Heart left ventricle (tissue), 13 donors: Measurements from ENCODE around the gene CHERP.

Experiments used
- CTCF ChIP-seq, 12 donors: fragments of 200-600 bp; sonication (generic) in 4 of 12; IDR thresholded peaks; one replicate each; pipeline versions ENCODE4 v1.5.0 to v1.8.0; 2018 to 2022; ENCODE audit warnings: antibody characterized with exemption in 12 of 12, mild to moderate bottlenecking in 5 of 12
- POLR2A ChIP-seq, 2 donors: fragments of 450-650 bp; IDR thresholded peaks; one replicate each; pipeline ENCODE4 v1.6.1; 2017; ENCODE audit warnings: antibody characterized with exemption in 2 of 2, mild to moderate bottlenecking in 2 of 2, moderate library complexity in 2 of 2
- donor health status: ischemic (EF 13 %, LVEDD 7.1; RV severe dilation, severe dysfunction).
- donor health status: DM: no; HTN: yes; CAD: no.
- donor health status: DM: no; HTN: no; CAD: no.
- donor health status: ischemic (EF 25% LVEDD 6.9; RV normal size, moderate dysfunction).
- donor health status: ischemic (EF 25% LVEDD 5.7; RV mildly dilated, moderate dysfunction).
- donor health status: ischemic (EF 35%, LVEDD 5.7; RV mildly dilated, moderate dysfunction).
- donor health status: nonischemic (EF 11% LVEDD 7.7; RV severe dilation, severe dysfunction).
- donor health status: DM: yes; HTN: yes; CAD: no.
- donor health status: PGD.
- donor health status: ischemic (EF 29% LVEDD 5.4; RV normal size, mild dysfunction).
- donor health status: nonischemic (EF 23%, LVEDD 6.1; RV moderate dilation, normal function).

DNA sequence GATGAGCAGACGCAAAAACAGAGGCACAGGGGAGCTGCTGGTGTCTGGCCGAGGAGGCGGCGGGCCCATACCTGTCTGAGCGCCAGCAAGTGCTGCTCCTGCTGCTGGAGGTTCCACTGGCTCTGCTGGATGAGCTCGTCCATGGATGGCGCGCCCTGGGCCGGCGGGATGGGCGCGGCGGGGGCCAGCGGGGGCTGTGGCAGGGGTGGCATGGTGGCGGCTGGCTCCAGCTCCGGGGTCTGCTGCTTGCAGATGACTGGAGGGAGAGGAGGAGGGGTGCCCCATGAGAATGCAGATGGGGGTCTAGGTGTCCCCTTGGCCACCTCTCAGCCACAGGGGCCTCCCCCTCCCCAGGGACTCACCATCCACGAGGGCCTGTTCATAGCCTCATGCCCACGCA, 6.9 kb downstream of the CHERP start:
- TF ChIP-seq CTCF (IDR thresholded peaks at IDR 0.05) = no peak
- no peak for TF ChIP-seq POLR2A (IDR thresholded peaks at IDR 0.05)
